ELR (cell line): ENCODE results near the gene NRP2.

Experiments used
- DNase-seq: peaks from one replicate; pipeline ENCODE4 v3.0.0-alpha.2; 2015; ENCODE audit warnings: low read depth

The NRP2 gene

GRCh38 chr2:205682239-205682970, at the start of gene NRP2:
TSS of gene NRP2 (plus strand) at chr2:205682501. CDS start at chr2:205683291, 790 bp downstream.
- peak; percentile 90 for DNase-seq

GRCh38 chr2:205633994-205634393, 48.3 kb upstream of the NRP2 start:
- DNase-seq = no peak

- no peak for DNase-seq
These were observed 45.6 kb upstream of the NRP2 start for GRCh38 chr2:205636549-205637319.

- no peak for DNase-seq
These were observed 45.0 kb upstream of the NRP2 start for GRCh38 chr2:205637320-205637602.

- DNase-seq = no peak
These were observed 44.4 kb upstream of the NRP2 start for GRCh38 chr2:205637779-205638503.

GRCh38 chr2:205640716-205641115, 41.6 kb upstream of the NRP2 start:
- DNase-seq = no peak

GRCh38 chr2:205642599-205643356, 39.5 kb upstream of the NRP2 start:
- DNase-seq = no peak

GRCh38 chr2:205643391-205643885, 38.9 kb upstream of the NRP2 start:
- no peak for DNase-seq

- DNase-seq = no peak
These were observed 38.3 kb upstream of the NRP2 start for GRCh38 chr2:205644018-205644417.

- no peak for DNase-seq
These were observed 35.6 kb upstream of the NRP2 start for GRCh38 chr2:205646680-205647079.

- DNase-seq = peak; percentile 72
These were observed 31.9 kb upstream of the NRP2 start for GRCh38 chr2:205650450-205650849.

GRCh38 chr2:205650931-205651330, 31.4 kb upstream of the NRP2 start:
- no peak for DNase-seq

- DNase-seq = no peak
These were observed 30.6 kb upstream of the NRP2 start for GRCh38 chr2:205651719-205652118.

GRCh38 chr2:205654878-205655605, 27.3 kb upstream of the NRP2 start:
- DNase-seq = peak; percentile 74

GRCh38 chr2:205655779-205656456, 26.4 kb upstream of the NRP2 start:
- no peak for DNase-seq

GRCh38 chr2:205656461-205656860, 25.8 kb upstream of the NRP2 start:
- no peak for DNase-seq

- DNase-seq = no peak
These were observed 25.4 kb upstream of the NRP2 start for GRCh38 chr2:205656941-205657340.

GRCh38 chr2:205657579-205657978, 24.7 kb upstream of the NRP2 start:
- no peak for DNase-seq

- DNase-seq = no peak
These were observed 24.2 kb upstream of the NRP2 start for GRCh38 chr2:205658068-205658467.

GRCh38 chr2:205658572-205658971, 23.7 kb upstream of the NRP2 start:
- no peak for DNase-seq

- DNase-seq = no peak
These were observed 22.4 kb upstream of the NRP2 start for GRCh38 chr2:205659922-205660321.
